Measurements from ENCODE around the gene ENDOV.

The ENDOV gene

DNA sequence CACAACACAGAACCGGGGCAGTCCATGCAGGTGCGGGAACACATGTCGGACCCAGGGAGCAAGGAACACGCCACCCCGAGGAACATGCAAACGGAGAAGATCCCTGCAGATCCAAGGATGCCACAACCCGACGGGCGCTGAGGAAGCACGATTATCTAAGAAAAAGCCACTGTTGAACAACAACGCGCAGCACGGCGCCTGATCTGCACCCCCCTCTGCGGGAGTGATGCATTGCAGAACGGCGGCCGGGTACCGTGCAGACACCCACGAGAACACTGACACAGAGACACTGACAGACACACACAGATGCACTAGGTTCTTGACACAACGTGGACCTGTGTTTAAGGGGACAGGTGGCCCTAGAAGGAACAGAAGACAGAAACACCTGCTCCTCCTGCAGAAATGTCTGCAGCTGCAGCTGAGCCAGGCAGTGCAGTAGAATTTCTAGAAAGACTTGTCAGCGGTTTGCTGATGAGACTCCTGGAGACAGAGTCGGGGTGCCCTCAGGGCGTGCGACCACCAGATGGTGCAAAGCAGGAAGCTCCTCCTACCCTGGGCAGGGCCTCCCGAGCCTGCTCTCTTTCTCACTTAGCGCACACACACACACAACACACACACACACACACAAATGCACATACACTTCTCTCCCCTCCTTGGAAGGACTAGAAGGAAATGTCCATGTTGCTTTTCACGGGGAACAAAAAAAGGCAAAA, 54.0 kb downstream of the ENDOV start:
- Histone ChIP-seq H3K4me1 (ENCODE audit: insufficient read depth, low read length) (no peaks in the 10 kb centered on the region), H3K27me3 (ENCODE audit: insufficient read depth, low read length, poor library complexity) (no peaks in the 10 kb centered on the region), H3K4me2 (ENCODE audit: insufficient read depth, low read length) (no peak overlapping the region), H3K4me3 (ENCODE audit: low read depth in 1 of 2, low read length in 2 of 2) (no peak overlapping the region), H3K36me3 (ENCODE audit: insufficient read depth, low read length) (no peaks in the 10 kb centered on the region), H2AFZ (ENCODE audit: low read depth, low read length) (no peak overlapping the region), H3K9me3 (ENCODE audit: insufficient read depth, low read length, severe bottlenecking) (no peaks in the 10 kb centered on the region), H3K27ac (ENCODE audit: low read length) (no peak overlapping the region), H4K20me1 (ENCODE audit: insufficient read depth, low read length) (no peaks in the 10 kb centered on the region), H3K9ac (ENCODE audit: low read depth, low read length) (no peak overlapping the region), H3K79me2 (ENCODE audit: insufficient read depth, low read length) (no peaks in the 10 kb centered on the region)
- DNase-seq (peak; percentile 31), ATAC-seq (ENCODE audit: insufficient read depth, low read depth) (peak; percentile 67; the same call in 2 of the 3 replicates)
- TF ChIP-seq, protein P1, sequence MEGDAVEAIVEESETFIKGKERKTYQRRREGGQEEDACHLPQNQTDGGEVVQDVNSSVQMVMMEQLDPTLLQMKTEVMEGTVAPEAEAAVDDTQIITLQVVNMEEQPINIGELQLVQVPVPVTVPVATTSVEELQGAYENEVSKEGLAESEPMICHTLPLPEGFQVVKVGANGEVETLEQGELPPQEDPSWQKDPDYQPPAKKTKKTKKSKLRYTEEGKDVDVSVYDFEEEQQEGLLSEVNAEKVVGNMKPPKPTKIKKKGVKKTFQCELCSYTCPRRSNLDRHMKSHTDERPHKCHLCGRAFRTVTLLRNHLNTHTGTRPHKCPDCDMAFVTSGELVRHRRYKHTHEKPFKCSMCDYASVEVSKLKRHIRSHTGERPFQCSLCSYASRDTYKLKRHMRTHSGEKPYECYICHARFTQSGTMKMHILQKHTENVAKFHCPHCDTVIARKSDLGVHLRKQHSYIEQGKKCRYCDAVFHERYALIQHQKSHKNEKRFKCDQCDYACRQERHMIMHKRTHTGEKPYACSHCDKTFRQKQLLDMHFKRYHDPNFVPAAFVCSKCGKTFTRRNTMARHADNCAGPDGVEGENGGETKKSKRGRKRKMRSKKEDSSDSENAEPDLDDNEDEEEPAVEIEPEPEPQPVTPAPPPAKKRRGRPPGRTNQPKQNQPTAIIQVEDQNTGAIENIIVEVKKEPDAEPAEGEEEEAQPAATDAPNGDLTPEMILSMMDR (IDR thresholded peaks at IDR 0.05; ENCODE audit: borderline replicate concordance, extremely low read depth, low read length, poor library complexity, severe bottlenecking): peak; percentile 41
- TF ChIP-seq EZH2 (IDR thresholded peaks at IDR 0.05; ENCODE audit: borderline replicate concordance, low read depth, low read length, severe bottlenecking): no peak

DNA sequence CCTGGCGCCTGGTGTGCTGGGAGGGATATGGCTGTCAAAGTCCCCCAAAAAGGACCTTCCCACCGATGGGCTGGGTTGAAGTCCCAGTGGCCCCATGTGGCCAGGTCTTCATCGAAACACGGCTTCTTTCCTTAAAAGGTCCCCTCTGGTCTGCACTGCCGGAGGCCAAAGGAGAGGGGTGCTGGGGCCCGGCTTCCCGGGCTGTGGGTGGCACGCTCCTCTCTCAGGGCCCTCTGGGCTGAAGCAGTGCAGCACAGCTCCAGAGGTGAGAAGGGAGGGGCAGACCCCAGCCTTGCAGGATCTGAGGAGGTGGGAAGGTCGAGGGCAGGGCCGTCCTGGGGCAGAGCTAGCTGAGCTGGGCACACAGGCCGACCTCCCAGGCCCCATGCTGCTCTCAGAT, 54.7 kb downstream of the ENDOV start:
- H2AFZ ChIP-seq (ENCODE audit: low read depth, low read length): no peak overlapping the region
- DNase-seq: no peak
- no peaks in the 10 kb centered on the region for H3K27me3 ChIP-seq (ENCODE audit: insufficient read depth, low read length, poor library complexity)
- no peaks in the 10 kb centered on the region for H3K4me1 ChIP-seq (ENCODE audit: insufficient read depth, low read length)
- no peaks in the 10 kb centered on the region for H4K20me1 ChIP-seq (ENCODE audit: insufficient read depth, low read length)
- no peak overlapping the region for H3K4me3 ChIP-seq (ENCODE audit: low read depth in 1 of 2, low read length in 2 of 2)
- H3K9me3 ChIP-seq (ENCODE audit: insufficient read depth, low read length, severe bottlenecking): no peaks in the 10 kb centered on the region
- H3K36me3 ChIP-seq (ENCODE audit: insufficient read depth, low read length): no peaks in the 10 kb centered on the region
- H3K27ac ChIP-seq (ENCODE audit: low read length): no peak overlapping the region
- no peak overlapping the region for H3K4me2 ChIP-seq (ENCODE audit: insufficient read depth, low read length)
- ATAC-seq (ENCODE audit: insufficient read depth, low read depth): no peak
- H3K9ac ChIP-seq (ENCODE audit: low read depth, low read length): no peak overlapping the region
- no peaks in the 10 kb centered on the region for H3K79me2 ChIP-seq (ENCODE audit: insufficient read depth, low read length)
- TF ChIP-seq EZH2 (IDR thresholded peaks at IDR 0.05; ENCODE audit: borderline replicate concordance, low read depth, low read length, severe bottlenecking): no peak
- TF ChIP-seq, protein P1 (IDR thresholded peaks at IDR 0.05; ENCODE audit: borderline replicate concordance, extremely low read depth, low read length, poor library complexity, severe bottlenecking): no peak

GRCh38 chr17:80470603-80471002, 55.6 kb downstream of the ENDOV start:
- no peaks in the 10 kb centered on the region for H3K36me3 ChIP-seq (ENCODE audit: insufficient read depth, low read length)
- no peak overlapping the region for H3K4me3 ChIP-seq (ENCODE audit: low read depth in 1 of 2, low read length in 2 of 2)
- H3K79me2 ChIP-seq (ENCODE audit: insufficient read depth, low read length): no peaks in the 10 kb centered on the region
- H3K27me3 ChIP-seq (ENCODE audit: insufficient read depth, low read length, poor library complexity): no peaks in the 10 kb centered on the region
- no peak overlapping the region for H3K27ac ChIP-seq (ENCODE audit: low read length)
- H3K4me2 ChIP-seq (ENCODE audit: insufficient read depth, low read length): no peak overlapping the region
- no peak for TF ChIP-seq EZH2 (IDR thresholded peaks at IDR 0.05; ENCODE audit: borderline replicate concordance, low read depth, low read length, severe bottlenecking)
- TF ChIP-seq, protein P1 (IDR thresholded peaks at IDR 0.05; ENCODE audit: borderline replicate concordance, extremely low read depth, low read length, poor library complexity, severe bottlenecking): no peak
- ATAC-seq (ENCODE audit: insufficient read depth, low read depth) (no peak), DNase-seq (no peak)
- H3K4me1 ChIP-seq (ENCODE audit: insufficient read depth, low read length): no peaks in the 10 kb centered on the region
- no peaks in the 10 kb centered on the region for H3K9me3 ChIP-seq (ENCODE audit: insufficient read depth, low read length, severe bottlenecking)
- H4K20me1 ChIP-seq (ENCODE audit: insufficient read depth, low read length): no peaks in the 10 kb centered on the region
- H3K9ac ChIP-seq (ENCODE audit: low read depth, low read length): no peak overlapping the region
- H2AFZ ChIP-seq (ENCODE audit: low read depth, low read length): no peak overlapping the region

Data from DND-41 (cell line).